NT2/D1 (cell line): ENCODE measurements around the gene CARMIL1.

Experiments
- DNase-seq: peaks from one replicate; pipeline ENCODE4 v3.0.0-alpha.2; 2011; ENCODE audit warnings: low read depth, low spot score
- H3K27me3 ChIP-seq: 2 replicates; pipeline ENCODE4 v1.6.0; 2011; ENCODE audit warnings: mild to moderate bottlenecking; ENCODE audit not compliant: insufficient read length, insufficient read depth
- H3K36me3 ChIP-seq: 2 replicates; pipeline ENCODE4 v1.6.1; 2011; ENCODE audit warnings: mild to moderate bottlenecking, low read length, mixed read lengths; ENCODE audit not compliant: insufficient read depth, insufficient read length
- H3K4me1 ChIP-seq: 2 replicates; pipeline ENCODE4 v1.5.1; 2011; ENCODE audit not compliant: insufficient read depth, insufficient read length
- H3K4me3 ChIP-seq: 2 replicates; pipeline ENCODE4 v1.5.1; 2011; ENCODE audit warnings: low read depth; ENCODE audit not compliant: insufficient read length
- H3K9ac ChIP-seq: 2 replicates; pipeline ENCODE4 v1.6.0; 2011; ENCODE audit warnings: low read depth; ENCODE audit not compliant: insufficient read length
- H3K9me3 ChIP-seq: 2 replicates; pipeline ENCODE4 v1.5.1; 2011; ENCODE audit warnings: mild to moderate bottlenecking, low read length; ENCODE audit not compliant: insufficient read depth
- SUZ12 ChIP-seq: IDR thresholded peaks from 2 replicates; pipeline ENCODE4 v1.6.1; 2011; ENCODE audit not compliant: insufficient read length, insufficient read depth; ENCODE audit errors: extremely low read depth
- YY1 ChIP-seq: IDR thresholded peaks from 2 replicates; pipeline ENCODE4 v1.6.1; 2011; ENCODE audit not compliant: insufficient read length, insufficient read depth
- ZNF274 ChIP-seq: IDR thresholded peaks from 2 replicates; pipeline ENCODE4 v1.6.1; 2011; ENCODE audit warnings: mild to moderate bottlenecking, low read depth, low read length

Gene CARMIL1

GRCh38 chr6:25419879-25420278 is 140.7 kb downstream of the CARMIL1 start:
- no peaks in the 10 kb centered on the region for H3K36me3 ChIP-seq
- DNase-seq, result no peak
- H3K9me3 ChIP-seq, result peaks cover 11% of the 10 kb centered on the region; the same call in 1 of the 2 replicates
- H3K9ac ChIP-seq, result no peak overlapping the region
- no peaks in the 10 kb centered on the region for H3K4me1 ChIP-seq
- H3K4me3 ChIP-seq, result no peak overlapping the region
- TF ChIP-seq ZNF274, result no peak
- TF ChIP-seq SUZ12, result no peak
- no peak for TF ChIP-seq YY1
- H3K27me3 ChIP-seq, result no peaks in the 10 kb centered on the region

- DNase-seq, result no peak
- Histone ChIP-seq H3K4me3 (no peak overlapping the region), H3K9me3 (peaks cover 11% of the 10 kb centered on the region; the same call in 1 of the 2 replicates), H3K36me3 (no peaks in the 10 kb centered on the region), H3K9ac (no peak overlapping the region), H3K27me3 (no peaks in the 10 kb centered on the region), H3K4me1 (no peaks in the 10 kb centered on the region)
- TF ChIP-seq ZNF274, result no peak
- TF ChIP-seq SUZ12, result no peak
- TF ChIP-seq YY1, result no peak
Observed at GRCh38 chr6:25423358-25423757, 144.2 kb downstream of the CARMIL1 start.

GRCh38 chr6:25424303-25424702 is 145.1 kb downstream of the CARMIL1 start:
- no peaks in the 10 kb centered on the region for H3K4me1 ChIP-seq
- no peaks in the 10 kb centered on the region for H3K27me3 ChIP-seq
- no peak for DNase-seq
- no peak overlapping the region for H3K9ac ChIP-seq
- H3K9me3 ChIP-seq, result peaks cover 11% of the 10 kb centered on the region; the same call in 1 of the 2 replicates
- no peak for TF ChIP-seq SUZ12
- TF ChIP-seq ZNF274, result no peak
- TF ChIP-seq YY1, result no peak
- no peak overlapping the region for H3K4me3 ChIP-seq
- no peaks in the 10 kb centered on the region for H3K36me3 ChIP-seq

- Histone ChIP-seq H3K9me3 (no peaks in the 10 kb centered on the region), H3K4me3 (no peak overlapping the region), H3K9ac (no peak overlapping the region), H3K4me1 (no peaks in the 10 kb centered on the region), H3K27me3 (no peaks in the 10 kb centered on the region), H3K36me3 (no peaks in the 10 kb centered on the region)
- DNase-seq, result no peak
- TF ChIP-seq YY1 (no peak), SUZ12 (no peak)
Observed at GRCh38 chr6:25427549-25427948, 148.4 kb downstream of the CARMIL1 start.

- Histone ChIP-seq H3K27me3 (no peaks in the 10 kb centered on the region), H3K36me3 (no peaks in the 10 kb centered on the region), H3K9ac (no peak overlapping the region), H3K4me3 (no peak overlapping the region), H3K9me3 (no peaks in the 10 kb centered on the region), H3K4me1 (no peaks in the 10 kb centered on the region)
- DNase-seq, result no peak
- TF ChIP-seq YY1, result no peak
Observed at GRCh38 chr6:25428758-25429317, 149.7 kb downstream of the CARMIL1 start.

- TF ChIP-seq SUZ12 (no peak), ZNF274 (no peak), YY1 (no peak)
- Histone ChIP-seq H3K9ac (no peak overlapping the region), H3K4me1 (peaks cover 2% of the 10 kb centered on the region), H3K9me3 (no peaks in the 10 kb centered on the region), H3K4me3 (no peak overlapping the region), H3K27me3 (no peaks in the 10 kb centered on the region), H3K36me3 (no peaks in the 10 kb centered on the region)
- no peak for DNase-seq
Observed at GRCh38 chr6:25431306-25431974, 152.3 kb downstream of the CARMIL1 start.

- Histone ChIP-seq H3K36me3 (no peaks in the 10 kb centered on the region), H3K9me3 (no peaks in the 10 kb centered on the region), H3K27me3 (no peaks in the 10 kb centered on the region), H3K4me1 (peaks cover 2% of the 10 kb centered on the region), H3K4me3 (no peak overlapping the region), H3K9ac (no peak overlapping the region)
- no peak for DNase-seq
- TF ChIP-seq ZNF274 (no peak), SUZ12 (no peak), YY1 (no peak)
Observed at GRCh38 chr6:25431975-25432307, 152.8 kb downstream of the CARMIL1 start.
